ENCODE results near the gene OIP5. TPM values are rescaled to one million over a fixed set of nuclear protein-coding genes. Genes with fewer than 3 reads are reported as not detected.

OIP5 gene
- total and polyA plus RNA-seq, 9 of the 15 experiments (the other 6 are each of a cell fraction or from before 2014, with no cell fraction given), result 8.3 to 54.8 (median 35.3) TPM

- TF ChIP-seq ZNF217 (CRISPR knock-in tag; IDR thresholded peaks at IDR 0.05), result no peak
- TF ChIP-seq NFE2L1 (tag; IDR thresholded peaks at IDR 0.05; ENCODE audit: borderline replicate concordance, low read depth), result no peak
- TF ChIP-seq NRF1 (conservative IDR thresholded peaks at IDR 0.05 in 1 of 2, IDR thresholded peaks at IDR 0.05 in 1 of 2), result peak; percentile 88 to 91
- TF ChIP-seq POLR3A (IDR thresholded peaks at IDR 0.05; ENCODE audit: borderline replicate concordance, extremely low read depth, insufficient read depth, insufficient read length), result no peak
- TF ChIP-seq ZKSCAN8 (CRISPR knock-in tag; IDR thresholded peaks at IDR 0.05), result no peak
- TF ChIP-seq ZNF282 (CRISPR knock-in tag; IDR thresholded peaks at IDR 0.05), result no peak
- no peak for TF ChIP-seq EWSR1 (IDR thresholded peaks at IDR 0.05; ENCODE audit: borderline replicate concordance, low read depth, partially characterized antibody)
- no peak for TF ChIP-seq ZNF24 (IDR thresholded peaks at IDR 0.05)
- peak; percentile 38; the same call in 1 of the 2 replicates for TF ChIP-seq ZNF263 (CRISPR knock-in tag; IDR thresholded peaks at IDR 0.05; ENCODE audit: borderline replicate concordance)
- TF ChIP-seq ARHGAP35 (IDR thresholded peaks at IDR 0.05; ENCODE audit: partially characterized antibody), result no peak
- no peak for TF ChIP-seq ZNF124 (CRISPR knock-in tag; IDR thresholded peaks at IDR 0.05)
- TF ChIP-seq BRF2 (IDR thresholded peaks at IDR 0.05; ENCODE audit: borderline replicate concordance, insufficient read depth, insufficient read length), result no peak
- 0 out of 2 replicates have a peak, but pooled peaks have one; percentile 56 for TF ChIP-seq SRSF3 (IDR thresholded peaks at IDR 0.05; ENCODE audit: insufficient read depth, low read length)
- no peak for TF ChIP-seq GATA2 (CRISPR knock-in tag; IDR thresholded peaks at IDR 0.05)
- TF ChIP-seq DIDO1 (tag; IDR thresholded peaks at IDR 0.05; ENCODE audit: low read depth), result no peak
- no peak for TF ChIP-seq TFE3 (CRISPR knock-in tag; IDR thresholded peaks at IDR 0.05)
- no peak for TF ChIP-seq TRIM24 (IDR thresholded peaks at IDR 0.05)
- TF ChIP-seq GTF2B (IDR thresholded peaks at IDR 0.05; ENCODE audit: extremely low read depth, insufficient read length), result peak; percentile 62
- 0 out of 2 replicates have a peak, but pooled peaks have one; percentile 24 for TF ChIP-seq RAD51 (IDR thresholded peaks at IDR 0.05; ENCODE audit: borderline replicate concordance, low read depth)
- TF ChIP-seq STAT5A (IDR thresholded peaks at IDR 0.05; ENCODE audit: borderline replicate concordance, low read length), result no peak
- no peak for TF ChIP-seq SFPQ (IDR thresholded peaks at IDR 0.05; ENCODE audit: low read depth, low read length)
- TF ChIP-seq MYBL2 (IDR thresholded peaks at IDR 0.05; ENCODE audit: low read depth), result peak; percentile 99
- no peak; the same call in 1 of the 2 replicates for TF ChIP-seq MYBL2 (CRISPR knock-in tag; IDR thresholded peaks at IDR 0.05; ENCODE audit: borderline replicate concordance)
Measured at GRCh38 chr15:41332194-41333025, at the start of gene OIP5, which contains the start of gene NUSAP1 (continued).

Measured in K562 (cell line).